ENCODE results near the gene PLAC8. TPM values are rescaled to one million over a fixed set of nuclear protein-coding genes. Genes with fewer than 3 reads are reported as not detected.
"Not testable (repeated sequence)": the region's sequence is repeated elsewhere in the genome, so short reads cannot be mapped to it uniquely, and the experiment has no call there.

PLAC8 gene, protein sequence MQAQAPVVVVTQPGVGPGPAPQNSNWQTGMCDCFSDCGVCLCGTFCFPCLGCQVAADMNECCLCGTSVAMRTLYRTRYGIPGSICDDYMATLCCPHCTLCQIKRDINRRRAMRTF
- total RNA-seq (100 to 1,000 TPM; 222 to 258 TPM), polyA plus RNA-seq (100 to 1,000 TPM; 470 to 615 (median 609) TPM), total RNA-seq (11.5 to 112 (median 74.3) reads per million in 6 experiments)

DNA sequence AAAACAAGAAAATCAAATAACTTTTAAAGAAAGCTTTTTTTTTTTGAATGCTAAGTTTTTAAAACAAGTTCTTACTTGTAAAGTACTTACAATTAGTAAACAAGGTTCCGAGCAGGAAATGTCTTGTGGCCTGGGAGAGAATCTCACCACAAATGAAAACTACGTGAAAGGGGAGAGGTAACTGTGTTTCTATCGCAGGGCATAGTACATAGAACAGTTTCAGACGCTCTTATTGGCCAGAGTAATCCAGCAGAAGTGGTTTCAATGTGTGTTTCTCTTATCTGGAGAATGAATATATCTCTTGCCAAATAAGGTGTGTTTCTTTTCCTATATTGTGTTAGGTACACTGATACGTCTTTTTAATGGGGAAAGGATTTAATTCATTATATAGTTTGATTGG lies at the start of gene PLAC8:
TSS of gene PLAC8 (minus strand) at position 154 of the 400 bp plus-strand sequence. CDS start 6,808 bp downstream, outside the sequence.
- Mint-ChIP-seq H3K27me3 (no peaks in the 10 kb centered on the region), H3K4me3 (peak within 1 kb of the TSS; percentile 90 to 100 (median 99)), H3K4me1 (peaks cover 19 to 52% (median 44%) of the 10 kb centered on the region in 4 donors), H3K36me3 (peaks cover 10 to 11% (median 10%) of the 10 kb centered on the region in 3 donors), H3K9me3 (no peaks in the 10 kb centered on the region), H3K27ac (peak within 1 kb of the TSS; percentile 96 to 99 (median 98))
- DNase-seq (peak in 9 of 10 donors; percentile 36 to 89 (median 71)), ATAC-seq (peak; percentile 69 to 79)
- POLR2A ChIA-PET = interaction anchor here (0.6 to 9.6 kb wide), 14 partner anchors 9 to 138 kb away, joined by 3 to 109 read pairs (median 8); no protein-coding TSS in a partner anchor

DNA sequence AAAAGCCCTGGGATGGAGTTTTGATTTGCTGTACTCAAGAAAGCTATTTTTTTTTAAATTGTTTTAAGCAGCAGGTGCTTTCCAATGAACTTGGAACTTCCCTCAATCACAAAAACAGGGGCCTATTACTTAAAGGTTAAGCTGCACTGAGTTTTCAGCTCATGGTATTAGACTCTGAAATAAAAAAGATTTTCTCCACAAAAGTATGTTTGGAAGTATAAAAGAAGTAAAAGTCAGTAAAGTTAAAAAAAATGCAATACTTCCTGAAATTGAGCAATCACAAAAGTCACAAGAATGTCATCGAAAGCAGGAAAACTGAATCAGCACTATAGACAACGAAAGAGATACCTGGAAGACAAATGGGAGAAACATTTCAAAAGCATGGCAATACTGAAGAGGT lies 38.9 kb upstream of the PLAC8 start:
- Mint-ChIP-seq H3K9me3 (peaks cover 0 to 17% (median 7%) of the 10 kb centered on the region in 9 donors), H3K36me3 (peaks cover 0 to 12% (median 0%) of the 10 kb centered on the region in 3 donors), H3K27me3 (peaks cover 0 to 2% (median 0%) of the 10 kb centered on the region in 5 donors), H3K4me1 (peaks cover 11 to 45% (median 36%) of the 10 kb centered on the region in 4 donors), H3K27ac (peak overlapping the region in 4 of 10 donors; percentile 7 to 57 (median 22)), H3K4me3 (peak overlapping the region in 1 of 10 donors; percentile 5)
- POLR2A ChIA-PET = interaction anchor here (0.5 to 1.5 kb wide), 5 partner anchors 11 to 57 kb away, joined by 3 to 5 read pairs (median 3); no protein-coding TSS in a partner anchor
- DNase-seq (no peak), ATAC-seq (no peak)

DNA sequence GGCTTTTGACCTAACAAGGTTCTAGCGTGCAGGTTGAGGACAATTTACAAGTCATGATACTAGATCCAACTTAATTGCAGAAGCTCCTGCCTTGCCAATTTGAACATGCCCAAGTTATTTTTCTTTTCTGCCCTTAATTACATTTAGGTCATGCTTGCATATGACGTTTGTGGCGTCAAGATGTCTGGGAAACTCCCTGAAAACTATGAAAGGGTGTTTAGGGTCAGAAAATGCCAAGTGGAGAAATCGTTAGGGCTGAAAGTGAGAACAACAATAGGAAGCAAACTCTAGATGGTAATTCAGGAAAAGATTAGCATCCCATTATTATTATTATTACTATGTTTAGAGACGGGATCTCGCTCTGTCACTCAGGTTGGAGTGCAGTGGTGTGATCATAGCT lies 38.2 kb upstream of the PLAC8 start:
- H3K27me3 Mint-ChIP-seq = no peaks in the 10 kb centered on the region
- no peak overlapping the region for H3K4me3 Mint-ChIP-seq
- H3K27ac Mint-ChIP-seq = peak overlapping the region in 2 of 10 donors; percentile 17 to 28
- DNase-seq = no peak
- peaks cover 11 to 45% (median 36%) of the 10 kb centered on the region in 4 donors for H3K4me1 Mint-ChIP-seq
- peaks cover 0 to 12% (median 0%) of the 10 kb centered on the region in 3 donors for H3K36me3 Mint-ChIP-seq
- no peak for ATAC-seq
- H3K9me3 Mint-ChIP-seq = peaks cover 0 to 17% (median 7%) of the 10 kb centered on the region in 9 donors
- POLR2A ChIA-PET = interaction anchor here (1.4 to 1.5 kb wide), 3 partner anchors 10 to 58 kb away, joined by 3 to 5 read pairs (median 3); no protein-coding TSS in a partner anchor

DNA sequence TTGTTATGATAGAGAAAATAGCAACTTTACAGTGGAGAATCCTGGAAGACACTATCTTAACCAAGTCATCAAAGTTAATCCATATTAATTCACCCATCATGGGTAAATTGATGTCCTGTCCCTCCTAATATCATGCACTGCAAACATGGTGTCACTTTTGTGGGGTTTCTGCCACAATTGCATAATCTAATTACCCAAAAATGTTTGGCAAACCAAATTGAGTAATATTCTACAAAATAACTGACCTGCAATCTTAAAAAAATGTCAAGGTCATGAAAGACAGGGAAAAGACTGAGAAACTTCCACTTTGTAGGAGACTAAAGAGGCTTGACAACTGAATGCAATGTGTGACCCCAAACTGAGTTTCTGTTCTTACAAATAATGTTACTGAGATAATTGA lies 37.1 kb upstream of the PLAC8 start:
- peaks cover 0 to 10% (median 0%) of the 10 kb centered on the region in 3 donors for H3K36me3 Mint-ChIP-seq
- DNase-seq (no peak), ATAC-seq (no peak)
- H3K27ac Mint-ChIP-seq = no peak overlapping the region
- H3K4me3 Mint-ChIP-seq = no peak overlapping the region
- H3K4me1 Mint-ChIP-seq = peaks cover 11 to 45% (median 36%) of the 10 kb centered on the region in 4 donors
- no peaks in the 10 kb centered on the region for H3K27me3 Mint-ChIP-seq
- POLR2A ChIA-PET = interaction anchor here (1.1 kb wide), 1 partner anchor 66 kb away, joined by 4 read pairs; no protein-coding TSS in a partner anchor
- H3K9me3 Mint-ChIP-seq = peaks cover 0 to 15% (median 5%) of the 10 kb centered on the region in 9 donors

DNA sequence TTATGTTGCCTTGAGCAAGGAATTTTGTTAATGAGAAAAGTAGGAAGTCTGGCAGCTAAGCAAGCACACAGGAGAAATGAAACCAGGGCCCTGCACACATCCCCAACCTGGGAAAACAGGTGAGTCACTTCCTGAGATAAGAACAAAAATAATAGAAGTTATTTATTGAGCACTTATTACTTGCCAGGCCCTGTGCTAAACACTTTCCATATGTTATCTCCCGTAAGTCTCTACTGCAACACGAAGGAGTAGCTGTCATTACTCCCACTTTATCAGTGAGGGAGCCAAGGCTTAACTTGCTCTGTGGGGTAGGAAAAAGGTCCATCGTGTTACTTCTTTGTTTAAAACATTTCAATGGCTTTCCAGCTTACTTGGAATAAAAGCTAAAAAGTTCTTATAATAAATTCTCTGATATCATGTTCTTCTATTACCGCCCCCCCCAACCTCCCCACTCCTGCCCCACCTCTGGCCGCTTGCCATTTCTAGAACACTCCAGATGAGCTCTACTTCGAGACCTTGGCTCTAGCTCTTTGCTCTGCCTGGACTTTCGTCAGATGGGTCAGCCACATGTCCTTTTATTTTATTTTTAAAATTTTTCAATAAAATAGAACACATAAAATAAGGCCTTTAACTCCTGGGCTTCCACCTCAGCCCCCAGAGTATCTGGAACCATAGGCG lies 36.3 kb upstream of the PLAC8 start:
- H3K4me3 Mint-ChIP-seq = no peak overlapping the region
- peaks cover 0 to 3% (median 0%) of the 10 kb centered on the region in 3 donors for H3K36me3 Mint-ChIP-seq
- H3K27ac Mint-ChIP-seq = peak overlapping the region in 1 of 10 donors; percentile 1
- H3K9me3 Mint-ChIP-seq = peaks cover 0 to 7% (median 0%) of the 10 kb centered on the region in 9 donors
- H3K4me1 Mint-ChIP-seq = peaks cover 14 to 52% (median 36%) of the 10 kb centered on the region in 4 donors
- DNase-seq (no peak), ATAC-seq (no peak)
- POLR2A ChIA-PET = interaction anchor here (1.1 kb wide), 1 partner anchor 67 kb away, joined by 4 read pairs; no protein-coding TSS in a partner anchor
- H3K27me3 Mint-ChIP-seq = no peaks in the 10 kb centered on the region

DNA sequence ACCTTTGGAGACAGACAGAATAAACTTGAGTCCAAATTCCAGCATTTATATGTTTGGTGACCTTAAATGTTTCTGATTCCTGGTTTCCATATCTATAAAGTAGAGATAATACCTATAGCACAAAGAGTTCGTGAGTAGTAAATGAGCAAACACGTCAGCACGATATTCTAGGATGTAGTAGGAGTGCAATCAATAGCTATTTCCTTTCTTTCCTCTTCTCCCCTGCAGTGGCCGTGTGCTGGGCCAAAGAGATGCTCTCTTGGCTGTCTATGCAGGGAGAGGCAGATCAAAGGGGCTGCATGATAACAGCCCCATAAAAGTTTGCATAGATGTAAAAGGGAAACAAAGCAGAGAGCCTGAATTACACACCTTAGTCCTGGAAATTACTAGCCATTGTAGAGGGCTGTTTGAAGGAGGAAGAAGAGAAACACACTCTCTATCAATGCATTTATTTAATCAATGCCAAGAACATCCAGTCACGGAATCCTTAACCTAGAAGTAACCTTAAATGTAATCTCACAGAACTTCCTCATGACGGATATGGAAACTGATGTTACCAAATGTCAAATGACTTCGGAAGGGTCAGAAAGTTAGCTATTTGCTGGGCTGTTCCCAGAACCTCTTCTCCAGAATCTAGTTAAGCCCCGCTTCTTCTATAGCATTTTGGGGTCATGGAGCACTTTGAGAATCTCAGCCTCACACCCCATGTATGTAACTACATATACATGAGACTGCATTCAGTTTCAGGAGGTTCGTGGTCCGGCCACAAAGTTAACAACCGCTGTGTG lies 35.5 kb upstream of the PLAC8 start:
- ATAC-seq (no peak), DNase-seq (no peak)
- H3K9me3 Mint-ChIP-seq = peaks cover 0 to 3% (median 0%) of the 10 kb centered on the region in 9 donors
- H3K27me3 Mint-ChIP-seq = no peaks in the 10 kb centered on the region
- peak overlapping the region in 2 of 10 donors; percentile 1 to 50 for H3K27ac Mint-ChIP-seq
- H3K36me3 Mint-ChIP-seq = no peaks in the 10 kb centered on the region
- peaks cover 12 to 55% (median 37%) of the 10 kb centered on the region in 4 donors for H3K4me1 Mint-ChIP-seq
- POLR2A ChIA-PET = no interaction called here
- H3K4me3 Mint-ChIP-seq = no peak overlapping the region

DNA sequence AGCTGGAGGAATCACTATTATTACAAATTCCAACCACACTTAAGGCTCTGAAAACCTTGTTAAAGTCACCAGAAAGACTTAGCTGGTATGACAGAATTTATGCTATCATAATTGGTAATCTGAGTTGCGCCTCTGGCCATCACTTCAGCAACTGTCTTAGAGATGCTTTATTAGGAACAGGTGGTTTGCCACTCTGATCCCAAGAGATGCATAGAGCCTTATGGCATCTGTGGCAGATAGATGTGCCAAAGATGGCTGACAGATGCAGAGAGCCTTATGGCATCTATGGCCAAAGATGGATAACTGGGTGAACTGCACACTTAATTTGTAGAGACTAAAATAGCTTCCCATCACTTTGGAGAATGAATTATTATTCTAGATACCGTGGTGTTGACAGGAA lies 32.3 kb upstream of the PLAC8 start:
- no peak for ATAC-seq

DNA sequence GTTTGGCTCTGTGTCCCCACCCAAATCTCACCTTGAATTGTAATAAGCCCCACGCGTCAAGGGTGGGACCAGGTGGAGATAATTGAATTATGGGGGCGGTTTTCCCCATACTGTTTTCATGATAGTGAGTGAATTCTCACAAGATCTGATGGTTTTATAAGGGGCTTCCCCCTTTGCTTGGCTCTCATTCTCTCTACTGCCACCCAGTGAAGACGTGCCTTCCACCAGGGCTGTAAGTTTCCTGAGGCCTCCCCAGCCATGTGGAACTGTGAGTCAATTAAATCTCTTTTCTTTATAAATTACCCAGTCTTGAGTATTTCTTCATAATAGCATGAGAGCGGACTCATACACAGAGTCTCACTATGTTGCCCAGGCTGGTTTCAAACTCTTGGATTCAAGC lies 31.2 kb upstream of the PLAC8 start:
- Mint-ChIP-seq H3K4me1 (peaks cover 14 to 47% (median 25%) of the 10 kb centered on the region in 4 donors), H3K27ac (peak overlapping the region in 8 of 10 donors; percentile 13 to 84 (median 44))
- POLR2A ChIA-PET = interaction anchor here (0.6 to 4.9 kb wide), 7 partner anchors 30 to 107 kb away, joined by 3 to 26 read pairs (median 4); partner anchors contain the start of gene PLAC8
- H3K36me3 Mint-ChIP-seq, H3K9me3 Mint-ChIP-seq, H3K27me3 Mint-ChIP-seq, H3K4me3 Mint-ChIP-seq: not testable (repeated sequence)
- ATAC-seq = peak; percentile 96 to 99
- peak in 9 of 10 donors; percentile 27 to 74 (median 47) for DNase-seq

More for the DNA sequence above, 32.3 kb upstream of the PLAC8 start:
- Mint-ChIP-seq H3K9me3 (peaks cover 0 to 3% (median 0%) of the 10 kb centered on the region in 9 donors), H3K36me3 (no peaks in the 10 kb centered on the region), H3K27me3 (no peaks in the 10 kb centered on the region), H3K4me3 (no peak overlapping the region), H3K27ac (peak overlapping the region in 1 of 10 donors; percentile 13), H3K4me1 (peaks cover 14 to 54% (median 25%) of the 10 kb centered on the region in 4 donors)
- POLR2A ChIA-PET = interaction anchor here (4.9 kb wide), 1 partner anchor 34 kb away, joined by 26 read pairs; the partner anchor contains the start of gene PLAC8
- no peak for DNase-seq

DNA sequence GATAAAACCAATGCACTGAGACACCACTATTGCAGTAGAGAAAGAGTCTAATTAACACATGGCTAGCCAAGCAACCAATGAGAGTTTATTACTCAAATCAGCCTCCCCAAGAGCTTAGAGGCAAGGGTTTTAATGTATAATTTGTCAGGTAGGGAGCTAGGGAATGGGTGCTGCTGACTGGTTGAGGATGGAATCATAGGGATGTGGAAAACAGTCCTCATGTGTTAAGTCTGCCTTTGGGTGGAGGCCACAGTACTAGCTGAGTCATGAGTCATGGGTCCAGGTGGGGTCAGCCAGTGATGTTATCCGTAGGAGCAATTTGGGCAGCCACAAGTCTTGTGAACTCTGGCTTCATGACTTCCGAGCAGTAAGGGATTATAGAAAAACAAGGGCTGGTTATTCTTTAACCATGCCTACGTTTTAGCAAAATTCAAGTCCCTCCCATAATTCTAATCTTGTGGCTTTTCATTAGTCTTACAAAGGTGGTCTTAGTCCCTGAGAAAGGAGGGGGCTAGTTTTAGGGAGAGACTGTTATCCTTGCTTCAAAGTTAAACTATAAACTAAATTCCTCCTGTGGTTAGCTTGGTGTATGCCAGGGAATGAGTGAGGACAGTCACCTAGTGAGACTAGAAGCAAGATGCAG lies 25.1 kb upstream of the PLAC8 start:
- ATAC-seq (no peak), DNase-seq (no peak)
- Mint-ChIP-seq H3K9me3 (peaks cover 0 to 13% (median 5%) of the 10 kb centered on the region in 9 donors), H3K36me3 (peaks cover 0 to 6% (median 0%) of the 10 kb centered on the region in 3 donors), H3K27me3 (no peaks in the 10 kb centered on the region), H3K27ac (peak overlapping the region; percentile 82 to 94 (median 88)), H3K4me3 (peak overlapping the region in 9 of 10 donors; percentile 2 to 72 (median 51)), H3K4me1 (peaks cover 27 to 56% (median 33%) of the 10 kb centered on the region in 4 donors)
- POLR2A ChIA-PET = interaction anchor here (2.3 kb wide), 1 partner anchor 30 kb away, joined by 11 read pairs; no protein-coding TSS in a partner anchor

DNA sequence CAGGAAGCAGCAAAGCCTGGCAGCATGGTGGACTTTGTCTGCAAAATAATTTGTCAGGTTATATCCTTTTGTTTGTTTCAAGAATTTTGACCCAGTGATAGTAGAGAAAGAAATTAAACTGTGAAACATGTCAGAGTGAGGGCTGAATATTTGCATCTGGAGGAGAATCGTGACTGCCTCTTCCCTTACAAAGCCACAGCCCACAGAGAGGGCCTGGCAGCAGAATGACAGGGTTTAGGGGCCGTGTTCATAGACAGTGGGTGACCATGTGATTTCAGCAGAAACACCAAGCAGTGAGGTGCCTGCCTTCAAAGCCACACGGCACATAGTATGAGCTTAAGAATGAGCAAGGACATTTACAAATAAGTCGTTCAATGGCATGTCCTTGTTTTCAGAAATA lies 24.4 kb upstream of the PLAC8 start:
- no peaks in the 10 kb centered on the region for H3K27me3 Mint-ChIP-seq

DNA sequence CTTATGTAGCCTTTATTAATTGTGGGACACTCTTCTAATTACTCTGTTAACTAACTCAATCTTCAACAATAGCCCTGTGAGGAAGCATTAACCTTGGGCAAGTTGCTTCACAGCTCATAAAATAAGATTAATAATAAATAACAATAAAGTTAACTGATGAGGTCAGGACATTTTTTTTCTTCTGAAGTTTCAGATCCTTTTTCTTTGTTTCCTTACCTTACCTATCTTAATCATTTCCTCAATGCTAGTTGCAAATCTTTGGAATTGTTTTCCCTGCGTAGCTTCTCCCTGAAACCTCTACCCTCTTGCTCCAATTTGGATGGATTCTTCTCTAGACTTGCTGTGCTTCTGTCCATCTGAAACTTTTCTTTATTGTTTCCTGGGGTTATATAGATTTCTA lies 17.5 kb upstream of the PLAC8 start:
- POLR2A ChIA-PET = interaction anchor here (0.6 to 1.6 kb wide), 2 partner anchors 16 to 18 kb away, joined by 3 to 5 read pairs; partner anchors contain the start of gene PLAC8
- H3K36me3 Mint-ChIP-seq = peaks cover 0 to 6% (median 6%) of the 10 kb centered on the region in 3 donors
- peaks cover 2 to 20% (median 8%) of the 10 kb centered on the region in 4 donors for H3K4me1 Mint-ChIP-seq
- peaks cover 0 to 18% (median 5%) of the 10 kb centered on the region in 9 donors for H3K9me3 Mint-ChIP-seq
- no peak overlapping the region for H3K27ac Mint-ChIP-seq
- no peak for DNase-seq
- H3K27me3 Mint-ChIP-seq = no peaks in the 10 kb centered on the region
- no peak overlapping the region for H3K4me3 Mint-ChIP-seq
- no peak for ATAC-seq

More for the DNA sequence above, 24.4 kb upstream of the PLAC8 start:
- Mint-ChIP-seq H3K36me3 (peaks cover 0 to 6% (median 0%) of the 10 kb centered on the region in 3 donors), H3K4me3 (peak overlapping the region in 9 of 10 donors; percentile 10 to 72 (median 51)), H3K9me3 (peaks cover 0 to 18% (median 5%) of the 10 kb centered on the region in 9 donors), H3K27ac (peak overlapping the region; percentile 82 to 94 (median 88)), H3K4me1 (peaks cover 27 to 52% (median 33%) of the 10 kb centered on the region in 4 donors)
- peak in 6 of 10 donors; percentile 22 to 58 (median 40) for DNase-seq
- POLR2A ChIA-PET = interaction anchor here (2.3 kb wide), 1 partner anchor 29 kb away, joined by 11 read pairs; no protein-coding TSS in a partner anchor
- peak; percentile 95 to 99 for ATAC-seq

Data from naive thymus-derived CD8-positive, alpha-beta T cell (primary cell).